Measurements from ENCODE around the gene BMPR1A.

DNA sequence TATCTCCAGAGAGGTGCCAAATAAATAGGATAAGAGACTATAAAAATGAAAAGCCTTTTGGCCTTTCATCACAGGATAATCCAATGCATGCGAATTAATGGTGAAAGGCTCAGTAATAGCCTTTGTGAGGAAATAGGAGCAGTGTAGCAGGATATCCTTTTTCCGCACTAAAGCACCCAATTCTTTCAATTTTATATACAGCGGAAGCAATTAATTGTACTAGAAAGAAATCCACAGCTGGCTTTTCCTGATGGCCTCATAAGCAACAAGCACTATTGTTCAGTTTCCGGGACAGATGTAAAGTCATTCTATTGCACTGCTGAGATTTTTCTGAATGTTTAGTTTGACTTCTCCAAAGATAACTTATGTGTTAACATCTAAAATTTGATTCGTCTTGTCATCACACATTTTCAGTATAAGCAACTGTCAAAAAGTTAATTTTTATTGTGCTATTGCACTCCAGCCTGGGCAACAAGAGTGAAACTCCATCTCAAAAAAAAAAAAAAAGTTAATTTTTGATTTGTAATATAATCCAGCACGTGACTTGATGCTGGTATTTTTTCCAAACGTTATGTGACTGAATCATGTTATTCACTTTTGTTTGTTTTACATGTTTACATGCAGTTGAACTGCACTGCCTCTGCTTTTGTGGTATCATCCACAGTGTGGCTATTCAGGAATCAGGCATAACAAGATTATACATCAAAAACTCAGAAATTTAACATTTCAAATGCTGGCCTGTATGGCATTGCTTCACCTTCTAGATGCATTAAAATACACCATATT lies 8.4 kb upstream of the BMPR1A start:
- TF ChIP-seq, protein P1, sequence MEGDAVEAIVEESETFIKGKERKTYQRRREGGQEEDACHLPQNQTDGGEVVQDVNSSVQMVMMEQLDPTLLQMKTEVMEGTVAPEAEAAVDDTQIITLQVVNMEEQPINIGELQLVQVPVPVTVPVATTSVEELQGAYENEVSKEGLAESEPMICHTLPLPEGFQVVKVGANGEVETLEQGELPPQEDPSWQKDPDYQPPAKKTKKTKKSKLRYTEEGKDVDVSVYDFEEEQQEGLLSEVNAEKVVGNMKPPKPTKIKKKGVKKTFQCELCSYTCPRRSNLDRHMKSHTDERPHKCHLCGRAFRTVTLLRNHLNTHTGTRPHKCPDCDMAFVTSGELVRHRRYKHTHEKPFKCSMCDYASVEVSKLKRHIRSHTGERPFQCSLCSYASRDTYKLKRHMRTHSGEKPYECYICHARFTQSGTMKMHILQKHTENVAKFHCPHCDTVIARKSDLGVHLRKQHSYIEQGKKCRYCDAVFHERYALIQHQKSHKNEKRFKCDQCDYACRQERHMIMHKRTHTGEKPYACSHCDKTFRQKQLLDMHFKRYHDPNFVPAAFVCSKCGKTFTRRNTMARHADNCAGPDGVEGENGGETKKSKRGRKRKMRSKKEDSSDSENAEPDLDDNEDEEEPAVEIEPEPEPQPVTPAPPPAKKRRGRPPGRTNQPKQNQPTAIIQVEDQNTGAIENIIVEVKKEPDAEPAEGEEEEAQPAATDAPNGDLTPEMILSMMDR (IDR thresholded peaks at IDR 0.05), result no peak
- no peak for TF ChIP-seq EP300 (IDR thresholded peaks at IDR 0.05)
